LNCAP (cell line): ENCODE data around the gene CYGB.

Experiments used
- TF ChIP-seq, protein P1 (sequence below): fragments of 450-650 bp; IDR thresholded peaks from 2 replicates; pipeline ENCODE4 v1.5.1; 2017; ENCODE audit warnings: mild to moderate bottlenecking

Gene CYGB

DNA sequence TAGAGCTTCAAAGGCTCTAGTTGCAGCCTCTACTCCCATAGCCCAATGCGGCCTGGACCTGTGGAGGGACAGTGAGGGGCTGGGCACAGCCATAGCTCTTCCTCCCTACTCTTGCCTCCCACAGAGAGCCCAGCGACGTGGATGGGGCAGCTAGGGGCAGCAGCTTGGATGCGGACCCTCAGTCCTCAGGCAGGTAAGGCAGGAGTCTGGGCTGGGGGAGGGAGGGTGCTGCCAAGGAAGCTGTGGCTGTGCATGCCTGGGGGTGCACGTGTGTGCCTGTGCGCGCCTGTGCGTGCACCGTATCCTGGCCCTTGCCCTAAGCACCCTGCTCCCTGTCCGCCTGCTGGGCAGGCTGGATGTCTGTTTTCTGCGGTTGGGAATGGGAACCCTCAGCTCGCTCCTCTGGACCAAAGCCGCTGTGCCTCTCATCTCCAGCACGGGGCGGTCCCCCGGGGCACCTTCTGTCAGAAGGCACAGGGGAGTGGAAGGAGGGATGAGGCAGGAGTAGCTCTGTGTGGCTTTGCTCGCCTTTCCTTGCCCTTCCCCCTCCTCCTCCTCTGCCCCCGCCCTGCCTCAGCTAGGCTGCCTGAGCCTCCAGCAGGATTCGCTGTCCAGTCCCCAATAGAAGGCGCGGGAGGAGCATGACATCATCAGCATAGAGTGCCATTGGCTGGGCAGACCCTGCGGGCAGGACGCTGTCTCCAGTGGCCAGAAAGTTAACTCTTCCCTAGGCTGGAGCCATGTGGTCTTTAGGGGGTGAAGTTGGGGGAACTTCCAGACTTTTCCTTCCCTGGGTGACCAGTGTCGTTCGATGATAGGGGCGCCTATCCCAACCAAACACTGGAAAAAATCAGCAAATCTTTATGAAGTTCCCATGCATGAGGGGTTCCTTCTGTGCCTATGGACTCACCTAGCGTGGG, 3.1 kb upstream of the CYGB start:
- TF ChIP-seq, protein P1, sequence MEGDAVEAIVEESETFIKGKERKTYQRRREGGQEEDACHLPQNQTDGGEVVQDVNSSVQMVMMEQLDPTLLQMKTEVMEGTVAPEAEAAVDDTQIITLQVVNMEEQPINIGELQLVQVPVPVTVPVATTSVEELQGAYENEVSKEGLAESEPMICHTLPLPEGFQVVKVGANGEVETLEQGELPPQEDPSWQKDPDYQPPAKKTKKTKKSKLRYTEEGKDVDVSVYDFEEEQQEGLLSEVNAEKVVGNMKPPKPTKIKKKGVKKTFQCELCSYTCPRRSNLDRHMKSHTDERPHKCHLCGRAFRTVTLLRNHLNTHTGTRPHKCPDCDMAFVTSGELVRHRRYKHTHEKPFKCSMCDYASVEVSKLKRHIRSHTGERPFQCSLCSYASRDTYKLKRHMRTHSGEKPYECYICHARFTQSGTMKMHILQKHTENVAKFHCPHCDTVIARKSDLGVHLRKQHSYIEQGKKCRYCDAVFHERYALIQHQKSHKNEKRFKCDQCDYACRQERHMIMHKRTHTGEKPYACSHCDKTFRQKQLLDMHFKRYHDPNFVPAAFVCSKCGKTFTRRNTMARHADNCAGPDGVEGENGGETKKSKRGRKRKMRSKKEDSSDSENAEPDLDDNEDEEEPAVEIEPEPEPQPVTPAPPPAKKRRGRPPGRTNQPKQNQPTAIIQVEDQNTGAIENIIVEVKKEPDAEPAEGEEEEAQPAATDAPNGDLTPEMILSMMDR, result no peak

DNA sequence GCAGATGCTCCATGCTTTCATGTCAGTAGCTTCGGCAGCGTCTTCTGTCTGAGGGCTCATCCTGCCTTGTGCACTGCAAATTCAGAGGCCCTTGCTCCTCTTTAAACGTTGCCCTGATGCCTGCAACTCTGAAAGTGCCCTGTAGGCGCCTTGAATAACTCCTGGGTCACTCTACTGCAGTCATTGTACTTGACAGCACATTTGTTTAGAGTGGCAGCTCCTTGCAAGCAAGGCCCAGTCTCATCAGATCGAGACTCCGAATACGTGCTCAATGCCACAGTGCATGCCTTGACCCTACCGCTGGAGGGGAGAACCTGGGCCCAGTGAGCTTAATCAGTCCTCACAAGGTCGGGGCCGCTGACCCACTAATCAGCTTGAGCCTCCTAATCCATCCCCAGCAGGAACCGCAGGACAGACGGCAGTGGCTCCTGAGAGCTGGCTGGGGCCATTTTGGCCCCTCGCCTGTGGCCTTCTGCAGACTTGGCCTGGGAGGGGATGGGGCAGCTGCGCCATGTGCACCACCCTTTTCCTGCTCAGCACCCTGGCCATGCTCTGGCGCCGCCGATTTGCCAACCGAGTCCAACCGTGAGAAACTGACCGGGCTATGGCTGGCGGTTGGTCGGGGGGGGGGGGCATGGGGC, 2.2 kb upstream of the CYGB start, which contains the start of gene PRCD:
Gene PRCD (plus strand): TSS at position 414 of the 641 bp plus-strand sequence. CDS start 98 bp downstream, at position 512.
- TF ChIP-seq, protein P1, result no peak

DNA sequence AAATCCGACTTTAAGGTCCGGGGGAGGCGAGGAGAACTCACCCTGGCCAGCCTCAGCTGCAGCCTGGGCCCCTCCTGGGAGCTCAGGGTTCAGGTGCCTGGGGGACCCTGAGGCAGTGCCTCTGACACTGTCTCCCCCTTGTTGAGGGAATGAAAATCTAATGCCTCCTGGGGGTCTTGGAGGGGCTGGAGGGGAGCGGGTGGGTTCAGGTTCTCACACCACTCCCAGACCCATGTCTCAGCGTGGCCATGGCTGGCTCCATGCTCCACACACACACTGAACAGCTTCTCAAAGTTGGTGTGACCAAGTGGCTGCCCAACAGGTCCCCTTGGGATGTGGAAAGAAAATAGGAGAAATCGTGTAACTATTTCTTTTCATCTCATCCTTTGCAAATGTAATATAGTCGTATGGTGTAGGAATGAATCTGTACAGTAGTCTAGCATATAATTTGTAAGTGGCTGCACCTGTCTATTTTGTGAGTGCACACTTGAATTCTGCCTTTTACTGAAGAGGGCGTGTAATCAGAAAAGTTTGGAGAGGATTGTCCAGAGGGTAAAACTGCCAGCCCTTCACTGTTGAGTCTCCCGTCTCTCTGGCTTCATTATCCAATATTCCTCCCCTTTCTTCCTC, 1.5 kb upstream of the CYGB start:
- TF ChIP-seq, protein P1, result no peak

DNA sequence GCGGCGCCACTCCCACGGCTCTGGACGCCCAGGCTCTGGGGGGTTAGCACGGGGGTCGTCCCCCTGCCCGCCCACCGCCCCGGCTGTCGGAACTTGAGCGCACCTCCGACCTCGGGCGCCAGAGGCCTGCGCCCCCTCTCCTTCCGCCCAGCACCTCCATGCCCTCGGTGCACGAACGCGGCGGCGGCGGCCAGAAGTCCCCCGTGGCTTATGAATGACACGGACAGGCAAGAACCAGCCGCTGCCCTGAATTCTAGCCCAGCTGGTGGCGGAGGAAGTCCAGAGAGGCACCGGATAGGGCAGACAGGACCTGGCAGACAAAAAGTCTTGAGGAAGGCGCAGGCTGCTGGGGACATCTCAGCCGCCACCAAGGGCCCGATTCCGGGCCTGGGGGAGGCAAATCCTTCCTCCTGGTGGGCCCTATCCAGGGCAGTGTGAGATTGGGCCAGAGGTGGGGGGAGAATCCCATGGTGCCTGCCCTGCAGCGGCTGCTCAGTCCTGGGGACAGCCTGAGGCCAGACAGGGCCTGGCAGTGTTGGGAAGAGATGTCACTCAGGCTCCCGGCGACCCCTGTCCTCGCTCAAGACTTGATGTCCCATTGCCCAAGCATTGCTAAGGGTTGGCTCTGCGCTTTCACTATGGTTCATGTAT, 897 bp upstream of the CYGB start:
- TF ChIP-seq, protein P1, result no peak

DNA sequence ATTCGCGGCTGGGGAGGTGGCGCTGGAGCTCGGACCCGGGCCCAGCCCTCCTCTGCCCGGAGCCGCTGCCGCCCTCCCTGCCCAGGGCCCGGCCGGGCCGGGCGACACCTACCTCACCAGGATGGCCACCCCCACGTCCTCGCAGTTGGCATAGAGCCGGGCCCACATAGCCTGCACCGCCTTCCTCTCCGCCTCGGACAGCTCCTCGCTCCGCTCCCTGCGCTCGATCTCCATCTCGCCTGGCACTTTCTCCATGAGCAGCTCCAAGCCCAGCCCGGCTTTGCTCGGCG, 276 bp downstream of the CYGB start:
- TF ChIP-seq, protein P1, result no peak

DNA sequence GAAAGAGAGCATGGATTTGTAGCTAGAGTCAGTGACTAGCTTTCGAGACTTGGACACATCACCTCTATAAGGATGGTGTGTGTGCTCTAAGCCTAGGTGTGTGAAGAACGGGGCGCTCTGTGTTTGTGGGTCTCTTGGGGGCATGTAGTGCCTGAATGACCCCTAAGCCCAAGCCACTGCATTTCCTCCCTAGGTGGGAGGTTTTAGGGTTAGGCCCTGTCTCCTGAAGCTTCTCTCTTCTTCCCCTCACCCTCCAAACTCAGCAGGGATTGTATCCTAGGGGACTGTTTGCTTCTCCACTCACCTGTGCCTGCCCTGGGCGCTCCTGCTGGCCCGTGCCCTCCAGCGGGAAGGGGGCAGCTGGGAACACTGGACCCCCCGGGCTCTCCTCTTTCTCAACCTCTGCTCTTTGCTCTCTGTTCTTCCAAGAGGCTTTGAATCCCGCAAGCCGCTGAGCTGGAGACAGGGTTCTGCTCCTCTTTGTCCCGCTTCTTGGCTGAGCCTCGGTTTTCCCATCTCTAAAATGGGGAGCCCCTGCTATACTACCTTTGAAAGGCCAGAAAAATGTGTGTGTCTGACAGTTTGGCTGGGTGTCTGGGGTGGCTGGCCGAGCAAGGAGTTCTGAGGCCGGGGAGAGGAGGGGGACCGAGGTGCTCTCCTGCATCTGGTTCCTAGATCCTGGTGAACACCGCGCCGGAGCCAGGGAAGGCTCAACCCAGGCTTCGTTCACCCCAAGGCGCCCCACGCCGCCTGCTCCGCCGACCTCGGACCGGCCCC, 810 bp downstream of the CYGB start:
- TF ChIP-seq, protein P1, result no peak
